ENCODE data around the gene ANO2. TPM values are rescaled to one million over a fixed set of nuclear protein-coding genes. Genes with fewer than 3 reads are reported as not detected.

Gene ANO2
- total RNA-seq, 1 experiment from 2014 or later: not detected

- Histone ChIP-seq H3K27me3 (ENCODE audit: low read length) (no peaks in the 10 kb centered on the region), H3K9me2 (replicated peaks; ENCODE audit: low read length) (no peaks in the 10 kb centered on the region), H3F3A (ENCODE audit: low read length, unreplicated experiment) (no peaks in the 10 kb centered on the region), H3K4me2 (ENCODE audit: low read length) (no peak overlapping the region), H4K20me1 (ENCODE audit: low read length) (no peaks in the 10 kb centered on the region), H3K9me3 (ENCODE audit: low read length) (no peaks in the 10 kb centered on the region), H3K4me3 (ENCODE audit: low read length) (no peak overlapping the region), H3K27ac (ENCODE audit: low read length) (no peak overlapping the region), H3K36me3 (ENCODE audit: low read depth, low read length) (no peaks in the 10 kb centered on the region), H3K79me2 (ENCODE audit: low read length) (no peaks in the 10 kb centered on the region), H3K4me1 (ENCODE audit: insufficient read depth, low read length) (no peaks in the 10 kb centered on the region), H3K9ac (ENCODE audit: low read length) (no peak overlapping the region), H2AFZ (ENCODE audit: low read length) (no peak overlapping the region)
- intact Hi-C loops (cut with micrococcal nuclease): no loop called here
- DNase-seq (no peak), ATAC-seq (no peak)
- CTCF ChIA-PET: no interaction called here
- BruUV-seq (replicated peaks): no TSS peak
- TF ChIP-seq EZH2phosphoT487 (IDR thresholded peaks at IDR 0.05; ENCODE audit: borderline replicate concordance, low read length): no peak
- no peak for TF ChIP-seq EZH2 (IDR thresholded peaks at IDR 0.05; ENCODE audit: low read length, unreplicated experiment)
- POLR2A ChIA-PET (ENCODE audit: unreplicated experiment): no interaction called here
Observed at GRCh38 chr12:5592310-5592709, 352.7 kb downstream of the ANO2 start.

DNA sequence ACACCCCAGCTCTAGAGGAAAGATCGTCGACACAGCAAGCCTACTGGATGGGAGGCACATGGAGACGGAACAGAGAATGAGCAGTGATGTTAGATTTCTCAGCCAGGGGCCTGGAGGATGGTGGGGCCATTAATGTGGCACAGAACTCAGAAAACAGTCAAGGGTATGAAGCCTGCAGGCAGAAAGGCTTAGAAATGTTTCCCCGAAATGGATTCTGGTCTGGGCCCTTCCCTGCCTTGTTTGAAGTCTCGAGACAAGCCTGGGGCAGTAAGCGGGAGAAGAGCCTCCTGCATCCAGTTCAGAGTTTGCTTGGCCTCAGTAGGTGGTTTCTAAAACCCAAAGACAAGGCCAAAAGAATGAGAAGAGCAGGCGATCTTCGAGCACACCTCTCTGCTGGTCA lies 354.7 kb downstream of the ANO2 start:
- H3K4me3 ChIP-seq (ENCODE audit: low read length): no peak overlapping the region
- no peaks in the 10 kb centered on the region for H4K20me1 ChIP-seq (ENCODE audit: low read length)
- H3K27ac ChIP-seq (ENCODE audit: low read length): no peak overlapping the region
- no peaks in the 10 kb centered on the region for H3K36me3 ChIP-seq (ENCODE audit: low read depth, low read length)
- TF ChIP-seq, protein P1, sequence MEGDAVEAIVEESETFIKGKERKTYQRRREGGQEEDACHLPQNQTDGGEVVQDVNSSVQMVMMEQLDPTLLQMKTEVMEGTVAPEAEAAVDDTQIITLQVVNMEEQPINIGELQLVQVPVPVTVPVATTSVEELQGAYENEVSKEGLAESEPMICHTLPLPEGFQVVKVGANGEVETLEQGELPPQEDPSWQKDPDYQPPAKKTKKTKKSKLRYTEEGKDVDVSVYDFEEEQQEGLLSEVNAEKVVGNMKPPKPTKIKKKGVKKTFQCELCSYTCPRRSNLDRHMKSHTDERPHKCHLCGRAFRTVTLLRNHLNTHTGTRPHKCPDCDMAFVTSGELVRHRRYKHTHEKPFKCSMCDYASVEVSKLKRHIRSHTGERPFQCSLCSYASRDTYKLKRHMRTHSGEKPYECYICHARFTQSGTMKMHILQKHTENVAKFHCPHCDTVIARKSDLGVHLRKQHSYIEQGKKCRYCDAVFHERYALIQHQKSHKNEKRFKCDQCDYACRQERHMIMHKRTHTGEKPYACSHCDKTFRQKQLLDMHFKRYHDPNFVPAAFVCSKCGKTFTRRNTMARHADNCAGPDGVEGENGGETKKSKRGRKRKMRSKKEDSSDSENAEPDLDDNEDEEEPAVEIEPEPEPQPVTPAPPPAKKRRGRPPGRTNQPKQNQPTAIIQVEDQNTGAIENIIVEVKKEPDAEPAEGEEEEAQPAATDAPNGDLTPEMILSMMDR (conservative IDR thresholded peaks at IDR 0.05; ENCODE audit: low read depth, low read length): no peak
- no peak for TF ChIP-seq EZH2 (IDR thresholded peaks at IDR 0.05; ENCODE audit: low read length, unreplicated experiment)
- TF ChIP-seq EZH2phosphoT487 (IDR thresholded peaks at IDR 0.05; ENCODE audit: borderline replicate concordance, low read length): no peak
- no peak overlapping the region for H2AFZ ChIP-seq (ENCODE audit: low read length)
- H3K4me1 ChIP-seq (ENCODE audit: insufficient read depth, low read length): no peaks in the 10 kb centered on the region
- ATAC-seq (no peak), DNase-seq (no peak)
- intact Hi-C loops (cut with micrococcal nuclease): no loop called here
- H3K79me2 ChIP-seq (ENCODE audit: low read length): no peaks in the 10 kb centered on the region
- no peaks in the 10 kb centered on the region for H3F3A ChIP-seq (ENCODE audit: low read length, unreplicated experiment)
- no peak overlapping the region for H3K9ac ChIP-seq (ENCODE audit: low read length)
- no peak overlapping the region for H3K4me2 ChIP-seq (ENCODE audit: low read length)
- H3K9me3 ChIP-seq (ENCODE audit: low read length): no peaks in the 10 kb centered on the region
- no peaks in the 10 kb centered on the region for H3K27me3 ChIP-seq (ENCODE audit: low read length)
- CTCF ChIA-PET: no interaction called here
- H3K9me2 ChIP-seq (replicated peaks; ENCODE audit: low read length): no peaks in the 10 kb centered on the region
- POLR2A ChIA-PET (ENCODE audit: unreplicated experiment): no interaction called here
- no TSS peak for BruUV-seq (replicated peaks)

GRCh38 chr12:5589054-5589453 lies 356.0 kb downstream of the ANO2 start:
- no TSS peak for BruUV-seq (replicated peaks)
- Histone ChIP-seq H3K27me3 (ENCODE audit: low read length) (no peaks in the 10 kb centered on the region), H3K79me2 (ENCODE audit: low read length) (no peaks in the 10 kb centered on the region), H3K4me2 (ENCODE audit: low read length) (no peak overlapping the region), H3F3A (ENCODE audit: low read length, unreplicated experiment) (no peaks in the 10 kb centered on the region), H3K9me3 (ENCODE audit: low read length) (no peaks in the 10 kb centered on the region), H3K9me2 (replicated peaks; ENCODE audit: low read length) (no peaks in the 10 kb centered on the region), H4K20me1 (ENCODE audit: low read length) (no peaks in the 10 kb centered on the region), H2AFZ (ENCODE audit: low read length) (no peak overlapping the region), H3K27ac (ENCODE audit: low read length) (no peak overlapping the region), H3K4me3 (ENCODE audit: low read length) (no peak overlapping the region), H3K36me3 (ENCODE audit: low read depth, low read length) (no peaks in the 10 kb centered on the region), H3K4me1 (ENCODE audit: insufficient read depth, low read length) (no peaks in the 10 kb centered on the region), H3K9ac (ENCODE audit: low read length) (no peak overlapping the region)
- TF ChIP-seq EZH2phosphoT487 (IDR thresholded peaks at IDR 0.05; ENCODE audit: borderline replicate concordance, low read length) (no peak), EZH2 (IDR thresholded peaks at IDR 0.05; ENCODE audit: low read length, unreplicated experiment) (no peak)
- TF ChIP-seq, protein P1 (conservative IDR thresholded peaks at IDR 0.05; ENCODE audit: low read depth, low read length): no peak
- CTCF ChIA-PET: no interaction called here
- ATAC-seq: no peak
- DNase-seq: no peak
- POLR2A ChIA-PET (ENCODE audit: unreplicated experiment): no interaction called here
- intact Hi-C loops (cut with micrococcal nuclease): no loop called here
